NCI-H128 (cell line): Measurements from ENCODE around the gene RMRP.
A peak's percentile ranks its signal among the peaks of the same experiment; 100 is the strongest.

Experiments
- DNase-seq: peaks from one replicate; lab custom pipeline; 2025; ENCODE audit not compliant: unreplicated experiment; lab: John Stamatoyannopoulos, UW

The RMRP gene

DNA sequence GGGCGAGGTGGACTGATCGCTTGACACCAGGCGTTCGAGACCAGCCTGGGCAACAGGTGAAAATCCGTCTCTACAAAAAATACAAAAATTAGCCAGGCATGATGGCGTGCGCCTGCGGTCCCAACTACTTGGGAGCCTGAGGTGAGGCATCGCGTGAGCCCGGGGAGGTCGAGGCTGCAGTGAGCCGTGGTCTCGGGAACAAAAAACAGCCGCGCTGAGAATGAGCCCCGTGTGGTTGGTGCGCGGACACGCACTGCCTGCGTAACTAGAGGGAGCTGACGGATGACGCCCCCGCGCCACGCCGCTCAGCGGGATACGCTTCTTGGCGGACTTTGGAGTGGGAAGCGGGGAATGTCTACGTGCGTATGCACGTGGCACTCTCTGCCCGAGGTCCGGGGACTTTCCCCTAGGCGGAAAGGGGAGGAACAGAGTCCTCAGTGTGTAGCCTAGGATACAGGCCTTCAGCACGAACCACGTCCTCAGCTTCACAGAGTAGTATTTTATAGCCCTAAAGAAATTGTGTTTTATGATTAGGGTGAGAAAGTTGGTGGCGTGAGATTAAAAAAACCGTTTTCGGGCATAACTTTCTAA, at the start of gene RMRP:
RMRP (minus strand) TSS at position 474 of the 591 bp plus-strand sequence.
- peak; percentile 98 for DNase-seq

DNA sequence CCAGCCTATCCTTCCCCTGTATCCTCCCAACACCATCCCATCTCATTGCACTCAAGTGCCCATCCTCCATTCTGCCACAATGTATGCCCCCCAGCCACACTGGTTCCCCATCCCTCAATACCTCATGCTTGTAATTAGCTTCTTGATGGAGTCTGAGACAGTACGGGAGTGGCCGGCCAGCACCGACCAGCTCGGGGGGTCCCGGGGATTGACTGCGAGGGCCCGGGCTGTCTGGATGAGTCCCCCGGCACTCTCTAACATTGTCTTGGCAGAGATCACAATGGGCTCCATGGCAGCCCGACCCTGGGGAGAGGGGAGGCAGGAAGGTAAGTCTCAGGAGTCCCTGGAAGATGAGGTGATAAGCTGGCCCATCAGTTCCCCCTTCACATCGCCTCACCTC, 49.1 kb upstream of the RMRP start:
- DNase-seq = no peak

DNA sequence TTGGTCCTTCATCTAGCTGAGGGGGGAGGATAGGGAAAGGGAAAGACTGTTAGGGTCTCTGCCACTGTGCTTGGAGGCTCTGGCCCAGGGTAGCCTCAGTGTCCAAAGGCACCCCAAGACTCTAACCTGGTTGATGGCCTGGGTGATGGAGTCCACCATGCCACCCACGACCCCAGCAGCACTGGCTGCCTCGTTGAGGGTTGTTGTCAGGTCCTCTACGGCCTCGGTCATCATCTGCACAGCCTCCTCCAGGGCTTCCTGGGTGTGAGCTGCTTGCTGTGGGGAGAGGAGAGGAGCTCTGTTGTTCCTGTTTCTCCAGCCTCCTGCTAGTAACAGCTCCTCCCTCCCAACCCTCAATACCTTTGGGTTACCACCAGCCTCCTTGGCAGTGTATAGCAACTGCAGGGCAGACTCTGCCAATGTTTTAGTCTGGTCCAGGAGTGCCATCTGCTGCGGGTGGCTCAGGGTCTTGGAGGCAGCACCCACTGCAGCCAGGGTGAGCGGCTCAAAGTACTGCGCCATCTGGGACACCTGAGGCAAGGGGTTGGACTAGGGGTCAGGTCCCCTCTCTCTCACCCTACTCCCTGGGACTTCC, 48.1 kb upstream of the RMRP start:
- DNase-seq = no peak

DNA sequence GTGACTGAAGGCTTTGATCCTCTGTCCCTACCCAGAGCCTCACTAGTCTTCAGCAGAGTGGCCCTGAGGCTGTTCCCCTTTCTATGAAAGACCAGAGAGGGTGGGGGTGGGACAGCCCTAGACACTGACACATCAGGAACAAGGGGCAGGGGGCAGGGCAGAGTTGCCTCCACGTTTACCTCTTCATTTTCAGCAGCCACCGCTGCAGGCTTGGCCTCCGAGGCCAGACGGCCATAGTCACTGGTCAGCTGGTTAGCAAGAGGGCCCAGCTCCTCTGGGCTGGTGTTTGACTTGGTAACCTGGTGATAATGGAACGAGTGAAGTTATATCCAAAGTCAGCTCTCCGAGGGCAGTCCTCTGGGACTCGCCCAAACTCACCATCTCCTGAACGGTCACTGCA, 47.6 kb upstream of the RMRP start:
- DNase-seq = no peak

DNA sequence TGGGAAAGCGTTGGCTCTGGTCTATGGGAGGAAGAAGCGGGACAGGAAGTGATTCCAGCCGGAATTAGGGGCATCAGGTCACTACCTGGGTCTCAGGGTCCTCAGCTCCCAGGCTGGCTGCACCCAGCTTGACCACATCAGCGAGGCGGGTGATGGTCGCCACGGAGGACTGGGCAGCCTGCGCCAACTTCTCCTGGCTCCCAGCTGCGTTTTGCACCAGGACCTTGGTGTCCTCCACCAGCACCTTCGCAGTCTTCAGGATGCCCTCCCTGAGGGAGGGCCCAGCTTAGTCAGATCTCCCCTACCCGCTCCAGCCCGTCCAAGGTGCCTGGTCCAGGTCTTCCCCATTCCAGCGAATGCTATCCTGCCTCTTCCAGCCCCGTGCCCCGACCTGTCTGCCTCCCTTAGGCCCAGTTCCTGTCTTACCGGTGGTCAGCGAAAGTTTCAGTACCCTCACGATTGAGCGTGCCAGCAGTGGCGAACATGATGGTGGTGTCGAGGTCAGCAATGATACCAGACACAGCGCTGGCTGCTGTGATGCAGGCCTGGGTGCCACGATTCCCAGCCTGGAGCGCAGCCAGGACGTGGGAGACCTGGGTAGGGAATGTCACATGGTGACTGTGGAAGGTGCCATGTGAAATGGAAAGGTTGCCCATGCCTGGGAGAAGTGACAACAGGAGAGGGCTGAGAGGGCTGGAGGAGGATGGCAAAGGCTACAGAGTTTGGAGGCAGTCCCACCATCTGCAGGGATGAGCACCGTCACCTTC, 46.3 kb upstream of the RMRP start:
- no peak for DNase-seq

DNA sequence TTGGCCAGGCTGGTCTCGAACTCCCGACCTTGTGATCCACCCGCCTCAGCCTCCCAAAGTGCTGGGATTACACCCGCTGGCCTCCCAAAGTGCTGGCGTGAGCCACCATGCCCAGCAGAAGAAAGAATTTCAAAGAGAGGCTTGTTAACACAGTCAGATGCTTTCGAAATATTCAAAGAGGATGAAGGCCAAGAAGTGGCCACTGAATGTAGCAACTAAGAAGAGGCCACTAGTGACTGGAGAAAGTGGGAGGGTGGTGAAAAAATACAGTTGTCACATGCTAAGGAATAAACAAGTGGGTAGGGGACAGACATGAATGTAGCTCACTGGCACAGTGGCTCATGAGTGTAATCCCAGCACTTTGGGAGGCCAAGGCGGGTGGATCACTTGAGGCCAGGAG, 44.9 kb upstream of the RMRP start:
- no peak for DNase-seq

DNA sequence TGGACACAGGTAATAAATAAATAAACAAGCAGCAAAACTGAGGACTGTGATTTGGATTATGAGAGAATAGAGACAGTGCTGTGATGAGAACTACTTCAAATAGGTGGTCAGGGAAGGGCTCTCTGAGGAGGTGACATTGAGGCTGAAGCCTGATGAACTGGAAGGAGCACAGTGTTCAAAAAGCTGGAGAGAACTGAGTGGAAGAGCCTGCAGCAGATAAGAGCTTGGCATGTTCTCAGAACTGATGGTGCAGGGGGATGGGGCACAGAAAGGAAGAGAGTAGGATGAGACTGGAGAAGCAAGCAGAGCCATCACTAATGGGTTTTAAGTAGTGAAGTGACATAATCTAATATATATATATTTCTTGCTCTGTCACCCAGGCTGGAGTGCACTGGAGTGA, 43.1 kb upstream of the RMRP start:
- DNase-seq = no peak

DNA sequence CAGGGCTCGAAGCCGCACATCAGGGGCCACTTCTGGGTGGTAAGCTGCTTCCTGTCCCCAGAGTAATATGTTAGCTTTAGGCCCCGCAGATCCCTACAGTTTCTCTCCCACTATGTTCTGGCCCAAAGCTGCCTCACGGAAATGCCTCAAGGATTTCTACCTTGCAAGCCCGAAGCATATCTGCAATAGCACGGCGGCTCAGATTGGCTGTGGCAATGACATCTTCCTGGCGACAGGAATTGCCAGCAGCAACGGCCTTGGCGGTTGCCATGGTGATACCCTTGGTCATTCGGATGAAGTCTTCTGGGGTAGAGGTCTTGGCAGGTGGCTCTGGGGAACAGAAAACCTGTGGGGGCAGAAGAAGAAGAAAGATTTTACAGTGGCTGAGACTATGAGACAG, 42.2 kb upstream of the RMRP start:
- DNase-seq = no peak

DNA sequence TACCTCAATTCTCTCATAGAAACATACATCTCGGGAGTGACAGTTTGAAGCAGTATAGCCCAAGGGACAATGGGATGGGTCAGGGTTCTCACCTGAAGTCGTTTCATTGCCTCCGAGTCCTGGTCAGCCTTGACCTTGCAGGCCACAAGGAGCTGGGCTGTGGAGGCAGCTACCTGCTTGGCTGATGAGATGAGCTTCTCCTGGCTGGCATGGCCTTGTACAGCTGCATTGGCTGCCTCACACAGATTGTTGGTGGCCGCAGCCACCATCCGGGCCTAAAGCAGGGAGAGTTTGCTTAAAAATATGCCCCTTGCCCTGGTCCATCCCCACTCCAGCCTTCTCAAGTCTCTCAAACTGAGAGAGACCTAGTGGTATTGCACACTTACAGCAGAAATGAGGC, 40.4 kb upstream of the RMRP start:
- DNase-seq = no peak

DNA sequence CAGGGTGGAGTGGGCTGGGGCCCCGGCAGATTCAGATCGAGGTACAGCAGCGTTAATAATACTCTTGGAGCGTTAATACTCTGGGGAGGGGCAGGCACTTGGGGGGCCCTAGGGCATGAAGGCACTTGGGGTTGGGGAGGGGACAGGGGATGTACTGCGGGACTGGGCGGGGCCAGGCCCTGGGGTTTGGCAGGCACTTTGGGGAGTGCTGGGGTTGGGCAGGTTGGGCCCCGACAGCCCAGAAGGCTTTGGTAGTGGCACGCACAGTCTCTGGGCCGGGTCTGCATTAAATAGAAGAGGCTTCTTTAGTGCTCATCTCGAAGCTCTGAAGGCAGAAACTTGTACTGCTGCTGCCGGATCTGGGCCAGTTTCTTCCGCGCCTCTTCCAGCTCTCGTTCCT, 39.7 kb upstream of the RMRP start:
- no peak for DNase-seq

DNA sequence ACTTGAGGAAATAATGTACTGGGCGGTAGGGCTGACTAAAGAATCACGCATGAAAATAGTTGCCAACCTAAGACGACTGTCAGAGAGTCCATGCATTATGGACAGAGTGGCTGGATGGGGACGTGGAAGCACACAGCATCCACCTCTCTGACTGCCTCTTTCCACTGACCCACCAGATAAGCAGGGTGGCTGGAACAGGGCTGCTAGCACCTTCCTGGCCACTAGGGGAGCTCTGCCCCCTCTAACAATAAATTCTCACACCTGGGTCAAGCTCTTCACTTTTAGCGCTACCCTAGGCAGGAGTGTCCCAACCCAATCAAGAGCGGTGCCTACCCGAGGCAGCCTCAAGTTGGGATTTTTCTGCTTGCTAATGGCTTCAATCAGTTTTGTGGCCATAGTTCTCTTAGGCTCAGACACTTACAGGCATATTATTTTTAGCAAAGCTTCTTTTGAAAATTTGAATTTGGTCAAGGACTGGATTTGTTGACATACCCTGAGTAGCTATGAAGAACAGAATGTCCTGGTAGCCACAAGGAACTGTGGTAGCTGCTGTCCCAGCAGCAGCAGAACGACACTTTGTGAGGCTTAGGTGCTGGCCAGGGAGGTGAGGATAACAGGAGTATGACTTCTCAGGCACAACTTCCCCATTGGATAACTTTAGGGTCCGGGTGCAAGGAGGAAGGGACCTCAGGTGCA, 38.8 kb upstream of the RMRP start:
- DNase-seq = no peak

DNA sequence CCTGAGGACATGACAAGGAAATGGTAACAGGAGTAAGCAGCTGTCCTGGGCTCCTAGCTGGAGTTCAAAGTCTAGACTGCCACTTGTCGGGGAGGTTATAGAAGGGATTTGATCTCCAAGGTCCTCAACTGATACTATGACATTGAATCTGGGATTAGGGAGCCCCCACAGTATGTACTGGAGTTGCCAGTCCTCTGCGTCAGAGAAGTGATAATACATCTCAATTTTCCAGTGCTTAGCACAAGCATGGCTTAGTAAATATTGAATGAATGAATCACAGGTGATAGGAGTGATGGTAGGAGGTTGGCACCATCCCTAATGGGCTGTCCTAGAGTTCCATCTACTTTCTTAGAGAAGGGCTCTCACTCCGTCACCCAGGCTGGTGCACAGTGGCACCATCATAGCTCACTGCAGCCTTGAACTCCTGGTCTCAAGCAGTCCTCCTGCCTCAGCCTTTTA, 38.2 kb upstream of the RMRP start:
- DNase-seq = no peak

DNA sequence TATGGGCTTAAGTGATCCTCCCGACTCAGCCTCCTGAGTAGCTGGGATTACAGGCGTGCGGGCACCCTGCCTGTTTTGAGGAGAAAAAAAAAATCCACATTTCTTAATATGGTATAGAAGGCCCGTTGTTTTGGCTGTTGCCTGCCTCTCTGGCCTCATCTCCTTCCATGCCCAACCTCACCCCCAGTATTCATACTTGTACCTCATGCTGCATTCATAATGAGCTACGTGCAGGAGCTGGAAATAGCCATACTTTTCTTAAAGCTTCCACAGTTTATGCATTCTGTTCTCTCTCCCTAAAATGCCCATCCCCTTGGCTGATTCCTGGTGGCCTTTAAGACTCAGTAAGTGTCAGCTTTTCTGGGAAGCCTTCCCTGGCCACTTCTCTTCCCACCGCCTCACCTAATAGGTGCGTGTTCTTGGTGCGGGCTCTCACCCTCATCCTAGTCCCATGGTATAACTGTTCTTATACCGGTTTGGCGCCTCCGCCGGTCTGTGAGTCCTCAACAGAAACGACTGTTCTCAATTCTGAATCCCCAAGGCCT, 34.0 kb upstream of the RMRP start:
- no peak for DNase-seq

DNA sequence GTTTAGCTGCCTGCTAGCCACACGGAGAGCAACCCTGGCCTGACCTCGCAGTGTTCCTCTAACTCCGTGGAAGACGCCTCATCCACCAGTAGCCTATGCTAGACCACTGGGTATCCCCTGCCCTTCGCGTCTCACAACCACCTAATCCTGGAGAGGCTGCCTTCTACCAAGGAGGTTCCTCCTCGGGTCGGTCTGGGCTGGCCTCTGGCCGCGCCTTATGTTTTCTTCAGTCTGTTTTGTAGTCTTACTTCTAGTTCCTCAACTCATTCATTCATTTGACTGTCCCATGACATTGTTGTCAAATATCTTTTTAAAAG, 33.5 kb upstream of the RMRP start:
- no peak for DNase-seq

DNA sequence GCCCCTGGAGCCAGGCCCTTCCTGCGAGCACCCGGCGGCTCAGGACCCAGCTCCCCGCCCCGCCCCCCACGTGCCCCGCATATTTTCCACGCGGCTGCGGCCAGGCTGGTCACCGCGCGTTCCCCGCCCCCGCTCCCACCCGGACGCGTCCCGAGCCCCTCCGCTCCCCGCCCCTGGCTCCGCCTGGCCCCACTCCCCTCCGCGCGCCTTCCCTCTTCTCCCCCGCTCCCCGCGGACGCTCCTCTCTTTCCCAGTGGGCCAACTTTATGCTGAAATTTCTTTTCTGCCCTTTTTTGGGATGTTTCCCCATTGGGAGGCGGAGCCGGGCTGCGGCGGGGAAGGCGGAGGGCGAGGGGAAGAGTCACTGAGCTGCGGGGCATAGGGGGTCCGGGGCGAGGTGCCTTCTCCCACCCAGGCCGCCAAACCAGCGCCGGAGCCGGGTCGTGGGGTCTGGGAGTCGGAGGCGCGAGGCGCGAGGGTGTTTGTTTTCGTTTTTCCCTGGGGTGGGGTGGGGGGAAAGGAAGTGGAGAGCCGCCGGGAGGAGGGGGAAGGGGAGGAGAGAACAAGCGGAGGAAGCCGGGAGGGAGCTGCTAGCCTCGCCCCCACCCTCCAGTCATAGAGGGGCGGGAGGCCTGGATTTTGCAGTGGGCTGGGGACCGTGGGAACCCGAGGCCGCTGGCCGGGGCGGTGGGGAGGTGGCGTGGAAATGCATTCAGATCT, 33.0 kb upstream of the RMRP start:
- no peak for DNase-seq

DNA sequence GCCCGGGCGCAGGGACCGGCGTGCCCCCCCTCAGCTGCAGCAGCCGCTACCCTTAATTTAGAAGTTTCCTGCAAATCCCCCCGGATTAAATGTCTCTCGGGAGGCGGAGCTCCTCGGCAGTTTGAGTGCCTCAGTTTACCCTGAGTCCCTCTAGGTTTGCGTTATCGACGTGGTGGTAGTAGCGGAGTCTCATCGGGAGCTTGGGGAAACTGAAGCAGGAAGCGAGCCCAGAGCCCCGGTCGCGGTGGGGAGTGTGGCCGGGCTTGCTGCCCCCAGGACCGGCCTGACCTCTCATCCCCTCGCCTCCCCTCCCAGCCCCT, 32.4 kb upstream of the RMRP start:
- no peak for DNase-seq

DNA sequence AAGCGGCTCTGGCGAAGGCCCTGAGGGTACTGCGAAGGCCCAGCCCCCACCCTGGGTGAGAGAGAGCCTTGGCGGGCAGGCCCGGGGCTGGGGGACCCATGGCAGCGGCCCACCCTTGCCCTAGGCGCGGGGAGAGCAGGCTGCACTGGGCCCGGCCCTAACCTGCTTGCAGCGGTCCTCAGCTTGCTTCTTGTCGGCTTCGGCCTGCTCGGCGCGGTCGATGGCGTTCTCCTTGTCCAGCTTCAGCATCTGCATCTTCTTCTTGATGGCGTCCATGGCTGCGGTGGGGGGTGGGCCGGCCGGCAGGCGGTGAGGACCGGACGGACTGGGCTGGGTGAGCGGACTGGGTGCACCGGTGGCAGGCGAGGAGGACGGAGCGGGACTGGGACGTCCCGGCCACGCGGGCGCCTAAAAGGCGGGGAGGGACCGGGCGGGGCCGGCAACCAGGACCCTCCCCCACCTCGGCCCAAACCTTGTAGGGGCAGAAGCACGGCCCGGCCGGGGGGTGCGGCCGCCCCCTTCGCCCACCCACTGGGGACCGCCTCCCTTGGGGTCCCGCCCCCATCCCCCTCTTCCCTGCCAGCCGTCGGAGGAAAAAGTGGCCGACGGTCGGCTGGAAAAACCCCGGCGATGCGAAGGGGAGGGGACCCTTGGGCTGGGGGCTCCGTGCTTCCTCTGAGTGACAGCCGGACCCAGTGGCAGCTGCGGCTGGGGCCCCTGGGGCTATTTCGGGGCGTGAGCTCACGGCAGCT, 31.9 kb upstream of the RMRP start, which contains the start of gene TPM2:
TPM2 (minus strand) TSS at position 384 of the 752 bp plus-strand sequence; CDS start at position 276, 108 bp downstream.
- no peak for DNase-seq

DNA sequence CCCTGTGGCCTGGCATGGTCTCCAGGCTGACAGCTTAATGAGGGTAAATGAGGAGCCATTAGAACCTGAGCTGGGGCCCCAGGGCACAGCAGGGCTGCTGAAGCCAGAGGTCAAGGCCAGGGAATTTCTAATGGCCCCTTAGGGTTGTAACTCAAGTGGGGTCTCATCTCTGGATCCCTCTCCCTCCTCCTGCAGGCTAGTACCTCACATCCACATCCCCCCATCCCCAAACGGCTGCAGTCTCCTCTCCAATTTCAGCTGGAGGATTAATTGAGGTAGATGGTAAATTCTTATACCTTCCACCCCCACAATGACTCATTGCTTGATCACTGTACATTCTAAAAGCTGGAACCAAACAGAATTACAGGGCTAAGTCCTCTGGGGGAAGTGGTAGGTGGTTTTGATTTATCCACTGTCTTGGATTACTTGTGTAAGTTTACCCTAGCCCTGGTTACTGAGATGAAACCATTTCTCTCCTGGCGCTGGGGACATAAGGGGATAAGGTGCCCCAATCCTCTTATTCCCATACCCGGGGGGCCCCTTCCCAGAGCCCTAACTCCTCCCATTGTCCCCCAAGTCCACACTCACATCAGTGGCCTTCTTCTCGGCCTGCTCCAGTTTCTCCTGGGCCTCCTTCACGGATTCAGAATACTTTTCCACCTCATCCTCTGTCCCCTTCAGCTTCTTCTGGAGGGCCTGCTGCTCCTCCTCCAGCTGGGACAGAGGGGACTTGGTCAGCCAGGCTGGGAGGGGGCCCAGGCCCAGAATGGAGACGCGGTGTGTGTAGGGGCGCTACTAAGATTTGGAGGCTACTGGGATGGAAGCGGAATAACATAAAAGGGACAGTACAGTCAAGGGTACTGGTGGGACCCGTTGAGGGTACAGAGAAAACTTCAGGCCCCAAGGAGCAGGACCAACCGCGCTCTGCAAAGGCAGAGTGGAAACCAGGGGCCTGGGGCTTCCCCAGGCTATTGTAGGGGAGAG, 31.0 kb upstream of the RMRP start:
- DNase-seq = no peak

DNA sequence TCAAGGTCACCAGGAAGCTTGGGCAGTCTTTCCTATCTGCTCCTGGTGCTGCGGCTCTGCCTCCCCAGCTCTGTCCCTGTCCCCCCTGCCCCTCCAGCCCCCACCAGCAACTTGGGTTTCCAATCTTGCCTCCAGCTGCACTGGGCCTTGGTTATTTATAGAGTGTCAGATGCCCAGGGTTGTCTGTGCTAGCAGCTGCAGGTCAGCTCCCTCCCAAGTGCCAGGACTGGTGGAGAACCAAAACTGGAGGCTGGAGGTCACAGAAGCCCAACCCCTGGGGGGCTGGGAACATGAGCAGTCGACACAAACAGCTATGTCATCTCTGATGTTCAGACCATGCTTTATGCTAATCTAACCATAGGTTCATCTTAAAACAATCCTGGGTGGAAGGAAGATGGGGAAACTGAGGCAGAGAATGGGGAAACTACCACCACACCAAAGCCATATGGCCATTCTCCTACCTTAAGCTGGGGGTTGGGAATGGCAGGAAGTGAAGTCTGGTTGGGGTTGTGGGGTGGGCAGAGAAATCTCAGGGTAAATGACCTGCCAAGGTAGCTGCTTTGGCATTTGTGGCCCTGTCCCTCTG, 30.2 kb upstream of the RMRP start:
- no peak for DNase-seq
